Vagina (tissue), 2 donors: ENCODE results near the gene DENND5B. TPM values are rescaled to one million over a fixed set of nuclear protein-coding genes. Genes with fewer than 3 reads are reported as not detected.
"Not testable (repeated sequence)": the region's sequence is repeated elsewhere in the genome, so short reads cannot be mapped to it uniquely, and the experiment has no call there.

Experiments
- DNase-seq, 2 donors: peaks; one replicate each; pipeline ENCODE4 v3.0.0-alpha.2; 2017; ENCODE audit errors: extremely low spot score in 2 of 2
- H3K27ac ChIP-seq: fragments of 200-600 bp; sonication (generic); one replicate; pipeline ENCODE4 v1.5.1; 2019
- H3K27me3 ChIP-seq: fragments of 200-600 bp; sonication (generic); one replicate; pipeline ENCODE4 v1.5.1; 2019
- H3K36me3 ChIP-seq, 2 donors: fragments of 200-600 bp; sonication (generic); one replicate each; pipeline ENCODE4 v1.5.1; 2017 to 2019
- H3K4me1 ChIP-seq: fragments of 200-600 bp; sonication (generic); one replicate; pipeline ENCODE4 v1.5.1; 2019
- H3K4me3 ChIP-seq, 2 donors: fragments of 200-600 bp; sonication (generic); 1 replicate in 1 of 2; 2 replicates in 1 of 2; pipeline ENCODE4 v1.5.1; 2016 to 2019
- H3K9me3 ChIP-seq: fragments of 200-600 bp; sonication (generic); one replicate; pipeline ENCODE4 v1.5.1; 2019
- POLR2A ChIP-seq, 2 donors: fragments of 450-650 bp; IDR thresholded peaks; one replicate each; pipeline ENCODE4 v1.6.1; 2017; ENCODE audit warnings: antibody characterized with exemption in 2 of 2, mild to moderate bottlenecking in 2 of 2, moderate library complexity in 2 of 2
- POLR2AphosphoS5 ChIP-seq, 2 donors: sonication (generic); formaldehyde crosslinking; IDR thresholded peaks; one replicate each; pipeline ENCODE4 v1.9.0; 2017; ENCODE audit warnings: antibody characterized with exemption in 2 of 2, mild to moderate bottlenecking in 2 of 2, low read depth in 1 of 2; ENCODE audit not compliant: insufficient read depth in 1 of 2
- intact Hi-C: fragments of 100-400 bp; cut with DNase I; formaldehyde crosslinking; loops from one replicate; pipeline ENCODE4 v1.15.1; 2023
- total RNA-seq: library from RNA; depleted of rRNA; stranded (reverse); fragments of >200 nt; gene quantifications from one replicate; pipeline ENCODE4 v1.2.3, GENCODE V29; 2016
- TF ChIP-seq, protein P1 (sequence below), 3 experiments: fragments of 450-650 bp in 2 of 3; fragments of 200-600 bp in 1 of 3; sonication (generic) in 1 of 3; IDR thresholded peaks; one replicate each; pipeline ENCODE4 v1.5.1; 2017 to 2019; ENCODE audit warnings: antibody characterized with exemption in 3 of 3, mild to moderate bottlenecking in 2 of 3, moderate library complexity in 2 of 3

DENND5B gene
- total RNA-seq, 1 donor from 2014 or later, result 25.3 TPM

GRCh38 chr12:31405021-31405420, 185.9 kb downstream of the DENND5B start:
- Histone ChIP-seq H3K4me1 (no peaks in the 10 kb centered on the region), H3K27ac (no peak overlapping the region), H3K27me3 (no peaks in the 10 kb centered on the region), H3K4me3 (no peak overlapping the region), H3K9me3 (no peaks in the 10 kb centered on the region), H3K36me3 (no peaks in the 10 kb centered on the region)
- TF ChIP-seq, protein P1, sequence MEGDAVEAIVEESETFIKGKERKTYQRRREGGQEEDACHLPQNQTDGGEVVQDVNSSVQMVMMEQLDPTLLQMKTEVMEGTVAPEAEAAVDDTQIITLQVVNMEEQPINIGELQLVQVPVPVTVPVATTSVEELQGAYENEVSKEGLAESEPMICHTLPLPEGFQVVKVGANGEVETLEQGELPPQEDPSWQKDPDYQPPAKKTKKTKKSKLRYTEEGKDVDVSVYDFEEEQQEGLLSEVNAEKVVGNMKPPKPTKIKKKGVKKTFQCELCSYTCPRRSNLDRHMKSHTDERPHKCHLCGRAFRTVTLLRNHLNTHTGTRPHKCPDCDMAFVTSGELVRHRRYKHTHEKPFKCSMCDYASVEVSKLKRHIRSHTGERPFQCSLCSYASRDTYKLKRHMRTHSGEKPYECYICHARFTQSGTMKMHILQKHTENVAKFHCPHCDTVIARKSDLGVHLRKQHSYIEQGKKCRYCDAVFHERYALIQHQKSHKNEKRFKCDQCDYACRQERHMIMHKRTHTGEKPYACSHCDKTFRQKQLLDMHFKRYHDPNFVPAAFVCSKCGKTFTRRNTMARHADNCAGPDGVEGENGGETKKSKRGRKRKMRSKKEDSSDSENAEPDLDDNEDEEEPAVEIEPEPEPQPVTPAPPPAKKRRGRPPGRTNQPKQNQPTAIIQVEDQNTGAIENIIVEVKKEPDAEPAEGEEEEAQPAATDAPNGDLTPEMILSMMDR (IDR thresholded peaks at IDR 0.05), result no peak
- intact Hi-C loops, result no loop called here
- DNase-seq, result no peak

DNA sequence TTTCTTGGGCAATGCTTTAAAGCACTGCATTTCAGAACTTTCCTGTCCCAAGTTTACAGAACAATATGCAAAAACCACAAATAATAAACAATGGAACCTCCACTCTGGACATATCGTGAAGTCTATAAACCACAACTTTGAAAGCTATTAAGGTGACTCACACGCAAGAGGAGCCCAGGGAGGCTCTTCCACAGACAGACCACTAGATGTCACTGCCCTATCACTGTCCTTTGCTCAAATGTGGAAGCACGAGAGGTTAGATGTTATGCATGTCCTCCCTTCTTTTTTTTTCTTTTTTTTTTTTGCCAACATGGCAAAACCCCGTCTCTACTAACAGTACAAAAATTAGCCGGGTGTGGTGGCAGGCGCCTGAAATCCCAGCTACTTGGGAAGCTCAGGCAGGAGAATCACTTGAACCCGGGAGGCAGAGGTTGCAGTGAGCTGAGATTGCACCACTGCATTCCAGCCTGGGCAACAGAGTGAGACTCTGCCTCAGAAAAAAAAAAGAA, 187.8 kb downstream of the DENND5B start:
- H3K36me3 ChIP-seq, H3K27ac ChIP-seq, DNase-seq, H3K4me3 ChIP-seq, H3K9me3 ChIP-seq, H3K27me3 ChIP-seq, H3K4me1 ChIP-seq: not testable (repeated sequence)
- intact Hi-C loops, result loop anchor here (5.0 kb wide), 1 partner anchor 234 kb away; no protein-coding TSS in a partner anchor
- TF ChIP-seq, protein P1 (IDR thresholded peaks at IDR 0.05), result peak; percentile 36 to 86 (median 82)
- peak in 1 of 2 donors; percentile 28 for TF ChIP-seq POLR2AphosphoS5 (IDR thresholded peaks at IDR 0.05; ENCODE audit: insufficient read depth in 1 of 2, low read depth in 1 of 2)

DNA sequence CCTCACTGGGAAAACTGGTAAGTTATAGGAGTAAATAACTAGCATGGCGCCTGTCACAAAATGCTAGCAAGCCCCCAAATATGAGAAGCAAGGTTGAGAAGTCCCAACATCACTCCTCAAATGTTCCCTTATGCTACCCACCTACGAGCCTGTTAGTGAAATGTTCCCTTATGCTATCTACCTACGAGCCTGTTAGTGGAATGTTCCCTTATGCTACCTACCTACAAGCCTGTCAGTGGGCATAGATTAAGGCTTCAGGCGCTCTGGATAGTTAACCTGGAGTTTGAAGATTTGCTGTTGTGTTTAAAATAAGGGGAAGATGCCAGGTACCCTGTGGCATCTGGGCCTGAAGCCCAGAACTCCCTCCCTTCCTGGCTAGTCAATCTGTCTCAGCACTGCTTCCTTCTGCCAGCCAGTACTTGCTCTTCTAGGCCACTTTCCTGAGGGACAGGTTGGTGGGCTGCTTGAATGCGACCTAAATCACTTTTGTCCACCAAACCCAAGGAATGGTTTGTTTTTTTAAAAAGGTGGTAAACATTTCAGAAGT, 197.9 kb downstream of the DENND5B start:
- no peak for DNase-seq
- Histone ChIP-seq H3K36me3 (no peaks in the 10 kb centered on the region), H3K4me3 (no peak overlapping the region), H3K27ac (no peak overlapping the region), H3K27me3 (no peaks in the 10 kb centered on the region), H3K4me1 (no peaks in the 10 kb centered on the region), H3K9me3 (no peaks in the 10 kb centered on the region)
- intact Hi-C loops, result no loop called here
- TF ChIP-seq POLR2AphosphoS5 (IDR thresholded peaks at IDR 0.05; ENCODE audit: insufficient read depth in 1 of 2, low read depth in 1 of 2), result no peak
- TF ChIP-seq POLR2A (IDR thresholded peaks at IDR 0.05), result no peak
- TF ChIP-seq, protein P1 (IDR thresholded peaks at IDR 0.05), result no peak

GRCh38 chr12:31390991-31391390, 199.9 kb downstream of the DENND5B start:
- Histone ChIP-seq H3K4me1 (no peaks in the 10 kb centered on the region), H3K27ac (no peak overlapping the region), H3K36me3 (no peaks in the 10 kb centered on the region), H3K9me3 (no peaks in the 10 kb centered on the region), H3K4me3 (no peak overlapping the region), H3K27me3 (no peaks in the 10 kb centered on the region)
- intact Hi-C loops, result no loop called here
- TF ChIP-seq POLR2A (IDR thresholded peaks at IDR 0.05) (no peak), POLR2AphosphoS5 (IDR thresholded peaks at IDR 0.05; ENCODE audit: insufficient read depth in 1 of 2, low read depth in 1 of 2) (no peak)
- TF ChIP-seq, protein P1 (IDR thresholded peaks at IDR 0.05), result no peak
- no peak for DNase-seq

- H3K9me3 ChIP-seq, result no peaks in the 10 kb centered on the region
- no peak for TF ChIP-seq POLR2A (IDR thresholded peaks at IDR 0.05)
- no peak for TF ChIP-seq POLR2AphosphoS5 (IDR thresholded peaks at IDR 0.05; ENCODE audit: insufficient read depth in 1 of 2, low read depth in 1 of 2)
- TF ChIP-seq, protein P1 (IDR thresholded peaks at IDR 0.05), result no peak
- no peaks in the 10 kb centered on the region for H3K27me3 ChIP-seq
- H3K27ac ChIP-seq, result no peak overlapping the region
- H3K36me3 ChIP-seq, result no peaks in the 10 kb centered on the region
- H3K4me1 ChIP-seq, result no peaks in the 10 kb centered on the region
- no peak overlapping the region for H3K4me3 ChIP-seq
- no peak for DNase-seq
- intact Hi-C loops, result no loop called here
Measured at GRCh38 chr12:31388713-31389112, 202.2 kb downstream of the DENND5B start.
